Epithelial cell of esophagus (primary cell): ENCODE data around the gene DDAH2.

Experiments
- DNase-seq: peaks from one replicate; pipeline ENCODE4 v3.0.0; 2010; ENCODE audit warnings: low read depth
- H3K4me3 ChIP-seq: 2 replicates; pipeline ENCODE4 v1.5.1; 2011; ENCODE audit warnings: mild to moderate bottlenecking, low read length, control low read depth
- CTCF ChIP-seq: IDR thresholded peaks from 2 replicates; pipeline ENCODE4 v1.5.1; 2011; ENCODE audit warnings: low read depth, mild to moderate bottlenecking, low read length, control low read depth, inconsistent platforms; ENCODE audit not compliant: insufficient read depth; ENCODE audit errors: missing control alignments

DDAH2 gene

GRCh38 chr6:31690231-31691077 is 38.6 kb downstream of the DDAH2 start:
- H3K4me3 ChIP-seq, result no peak overlapping the region
- no peak for TF ChIP-seq CTCF
- DNase-seq, result no peak

- TF ChIP-seq CTCF, result peak; percentile 49
Observed at GRCh38 chr6:31689249-31690110, 39.6 kb downstream of the DDAH2 start.

GRCh38 chr6:31687860-31688693 is 41.0 kb downstream of the DDAH2 start:
- no peak overlapping the region for H3K4me3 ChIP-seq

More at GRCh38 chr6:31689249-31690110, 39.6 kb downstream of the DDAH2 start:
- no peak overlapping the region for H3K4me3 ChIP-seq
- DNase-seq, result no peak

GRCh38 chr6:31687321-31687720 is 41.8 kb downstream of the DDAH2 start:
- DNase-seq, result no peak
- no peak for TF ChIP-seq CTCF
- H3K4me3 ChIP-seq, result no peak overlapping the region

More at GRCh38 chr6:31687860-31688693, 41.0 kb downstream of the DDAH2 start:
- TF ChIP-seq CTCF, result no peak
- no peak for DNase-seq

- DNase-seq, result no peak
Observed at GRCh38 chr6:31686483-31686882, 42.6 kb downstream of the DDAH2 start.

More at GRCh38 chr6:31686483-31686882, 42.6 kb downstream of the DDAH2 start:
- no peak for TF ChIP-seq CTCF
- no peak overlapping the region for H3K4me3 ChIP-seq
